AG04449 (cell line): ENCODE results near the gene CERCAM.

Source experiments
- CTCF ChIA-PET: fragments of 350-600 bp; formaldehyde crosslinking; extraction: SDS; loops from one replicate; lab custom pipeline; 2021; ENCODE audit warnings: antibody characterized with exemption; lab: Yijun Ruan, JAX
- POLR2A ChIA-PET: fragments of 400-600, 350-600 bp; formaldehyde crosslinking; extraction: SDS; loops from one replicate; lab custom pipeline; 2020; ENCODE audit warnings: antibody characterized with exemption, inconsistent platforms; lab: Yijun Ruan, JAX
- DNase-seq: peaks from one replicate; pipeline ENCODE4 v3.0.0-alpha.2; 2010; ENCODE audit warnings: low read depth, low spot score
- H3K4me3 ChIP-seq: 2 replicates; pipeline ENCODE4 v1.5.1; 2011; ENCODE audit warnings: low read depth, mild to moderate bottlenecking, control low read depth, low read length
- TF ChIP-seq, protein P1 (sequence below): IDR thresholded peaks from one replicate; pipeline ENCODE4 v1.5.1; 2011; ENCODE audit warnings: mild to moderate bottlenecking, moderate library complexity, low read length, control low read depth, inconsistent platforms; ENCODE audit not compliant: insufficient read depth; ENCODE audit errors: missing control alignments

CERCAM gene

DNA sequence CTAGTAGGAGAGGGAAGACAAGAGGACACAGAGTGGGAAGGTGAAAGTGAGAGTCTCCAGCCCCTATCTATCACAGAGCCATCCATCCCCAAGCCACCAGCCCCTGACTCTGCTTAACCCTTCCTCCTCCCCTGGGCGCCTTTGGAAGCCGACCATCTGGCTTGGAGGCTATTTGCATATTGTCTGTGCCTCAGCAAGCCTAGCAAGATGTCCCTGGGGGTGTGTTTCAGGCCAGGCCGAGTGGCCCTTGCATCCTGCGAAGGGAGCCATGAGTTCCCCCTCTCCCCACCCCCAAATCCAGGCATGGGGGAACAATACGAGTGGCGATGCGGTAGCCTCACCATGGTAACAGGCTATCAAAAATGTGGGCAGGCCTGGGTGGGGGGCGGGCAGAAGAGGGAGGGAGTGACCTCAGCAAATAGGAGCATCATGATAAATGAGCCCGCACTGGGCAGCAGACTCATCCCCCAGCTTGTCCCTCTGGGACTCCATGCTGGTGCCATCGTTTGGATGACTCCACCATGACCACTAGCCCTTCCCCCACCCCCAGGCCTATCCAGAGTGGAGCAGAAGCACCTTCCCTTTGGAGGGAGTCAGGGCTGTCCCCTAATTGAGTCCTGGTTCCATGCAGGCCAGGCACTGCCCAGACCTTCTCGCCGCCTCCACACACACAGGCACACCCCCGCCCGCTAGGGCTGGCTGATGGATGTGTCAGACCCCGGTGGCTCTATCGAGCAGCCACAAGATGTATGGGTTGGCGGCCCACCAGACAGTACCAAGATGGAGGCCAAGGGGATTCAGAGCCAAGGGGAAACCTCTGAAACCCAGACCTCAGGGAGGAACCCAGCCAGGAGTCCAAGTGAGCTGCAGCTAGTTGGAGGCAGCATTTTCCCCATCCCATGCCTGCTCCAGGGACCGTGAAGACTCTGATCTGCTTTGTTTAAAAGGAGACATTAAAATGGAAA lies 34.9 kb upstream of the CERCAM start:
- ChIA-PET POLR2A (interaction anchor here (1.9 kb wide), 1 partner anchor 15 kb away, joined by 4 read pairs; the partner anchor contains the start of gene URM1), CTCF (interaction anchor here (2.2 to 5.5 kb wide), 3 partner anchors 24 to 90 kb away, joined by 8 to 30 read pairs (median 8); partner anchors contain the start of gene CERCAM)
- DNase-seq, result no peak
- H3K4me3 ChIP-seq, result no peak overlapping the region
- TF ChIP-seq, protein P1, sequence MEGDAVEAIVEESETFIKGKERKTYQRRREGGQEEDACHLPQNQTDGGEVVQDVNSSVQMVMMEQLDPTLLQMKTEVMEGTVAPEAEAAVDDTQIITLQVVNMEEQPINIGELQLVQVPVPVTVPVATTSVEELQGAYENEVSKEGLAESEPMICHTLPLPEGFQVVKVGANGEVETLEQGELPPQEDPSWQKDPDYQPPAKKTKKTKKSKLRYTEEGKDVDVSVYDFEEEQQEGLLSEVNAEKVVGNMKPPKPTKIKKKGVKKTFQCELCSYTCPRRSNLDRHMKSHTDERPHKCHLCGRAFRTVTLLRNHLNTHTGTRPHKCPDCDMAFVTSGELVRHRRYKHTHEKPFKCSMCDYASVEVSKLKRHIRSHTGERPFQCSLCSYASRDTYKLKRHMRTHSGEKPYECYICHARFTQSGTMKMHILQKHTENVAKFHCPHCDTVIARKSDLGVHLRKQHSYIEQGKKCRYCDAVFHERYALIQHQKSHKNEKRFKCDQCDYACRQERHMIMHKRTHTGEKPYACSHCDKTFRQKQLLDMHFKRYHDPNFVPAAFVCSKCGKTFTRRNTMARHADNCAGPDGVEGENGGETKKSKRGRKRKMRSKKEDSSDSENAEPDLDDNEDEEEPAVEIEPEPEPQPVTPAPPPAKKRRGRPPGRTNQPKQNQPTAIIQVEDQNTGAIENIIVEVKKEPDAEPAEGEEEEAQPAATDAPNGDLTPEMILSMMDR, result no peak

DNA sequence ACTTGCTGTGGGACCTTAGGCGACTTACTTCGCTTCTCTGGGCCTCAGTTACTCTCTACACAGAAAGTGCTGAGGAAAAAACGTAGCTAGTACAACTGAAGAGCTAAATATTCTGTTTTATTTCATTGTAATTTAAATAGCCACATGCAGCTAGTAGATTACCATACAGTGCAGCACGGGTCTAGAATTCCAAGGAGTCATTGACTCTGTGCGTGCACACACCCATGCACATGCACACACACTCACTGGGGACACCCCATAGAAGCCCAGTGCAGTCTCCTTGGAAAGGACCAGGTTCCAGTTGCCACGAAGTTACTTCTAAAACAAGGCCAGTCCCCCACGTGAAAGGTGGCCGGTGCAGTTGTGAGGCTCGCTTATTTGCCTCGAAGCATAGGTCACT lies 32.5 kb upstream of the CERCAM start:
- POLR2A ChIA-PET, result no interaction called here
- DNase-seq, result no peak
- CTCF ChIA-PET, result interaction anchor here (0.8 kb wide), 1 partner anchor 26 kb away, joined by 3 read pairs; no protein-coding TSS in a partner anchor
- H3K4me3 ChIP-seq, result no peak overlapping the region
- TF ChIP-seq, protein P1, result no peak

DNA sequence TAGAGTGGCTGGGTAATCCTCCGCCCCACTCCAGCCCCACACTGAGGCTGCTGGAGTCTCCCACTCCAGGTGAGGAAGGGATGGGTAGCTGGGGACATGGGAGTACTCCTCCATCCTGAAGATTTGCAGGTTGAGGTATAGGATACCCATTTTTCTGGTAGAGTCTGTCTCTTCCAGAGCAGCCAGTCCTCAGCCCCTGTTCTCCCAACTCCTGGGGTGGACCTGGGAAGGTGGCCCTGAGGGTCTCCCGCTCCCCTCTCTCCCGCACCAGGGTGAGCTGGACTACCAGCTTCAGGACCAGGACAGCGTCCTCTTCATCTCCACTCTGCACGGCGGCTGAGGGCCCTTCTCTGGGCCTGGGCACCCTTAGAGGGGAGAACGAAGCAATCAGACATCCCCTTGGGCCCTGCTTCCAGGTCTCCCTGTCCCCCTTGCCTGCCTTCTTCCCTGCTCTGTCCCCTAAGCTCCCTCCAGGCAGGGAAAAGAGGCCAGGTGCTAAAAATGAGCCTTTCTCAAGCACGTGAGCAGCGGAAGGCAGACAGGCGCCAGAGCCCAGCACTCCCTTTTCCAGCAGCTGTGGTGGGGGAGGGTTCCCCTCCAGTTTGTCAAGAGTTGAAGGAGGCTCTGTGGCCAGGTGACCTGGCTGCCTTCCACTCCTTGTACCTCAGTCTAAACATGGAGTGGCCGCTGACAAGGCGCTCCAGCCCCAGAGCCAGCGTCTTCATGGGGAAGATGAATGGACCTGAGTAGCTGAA lies 31.1 kb upstream of the CERCAM start:
- DNase-seq, result no peak
- POLR2A ChIA-PET, result no interaction called here
- H3K4me3 ChIP-seq, result no peak overlapping the region
- CTCF ChIA-PET, result interaction anchor here (1.0 to 2.0 kb wide), 2 partner anchors 26 to 27 kb away, joined by 3 to 4 read pairs; no protein-coding TSS in a partner anchor
- TF ChIP-seq, protein P1, result no peak

DNA sequence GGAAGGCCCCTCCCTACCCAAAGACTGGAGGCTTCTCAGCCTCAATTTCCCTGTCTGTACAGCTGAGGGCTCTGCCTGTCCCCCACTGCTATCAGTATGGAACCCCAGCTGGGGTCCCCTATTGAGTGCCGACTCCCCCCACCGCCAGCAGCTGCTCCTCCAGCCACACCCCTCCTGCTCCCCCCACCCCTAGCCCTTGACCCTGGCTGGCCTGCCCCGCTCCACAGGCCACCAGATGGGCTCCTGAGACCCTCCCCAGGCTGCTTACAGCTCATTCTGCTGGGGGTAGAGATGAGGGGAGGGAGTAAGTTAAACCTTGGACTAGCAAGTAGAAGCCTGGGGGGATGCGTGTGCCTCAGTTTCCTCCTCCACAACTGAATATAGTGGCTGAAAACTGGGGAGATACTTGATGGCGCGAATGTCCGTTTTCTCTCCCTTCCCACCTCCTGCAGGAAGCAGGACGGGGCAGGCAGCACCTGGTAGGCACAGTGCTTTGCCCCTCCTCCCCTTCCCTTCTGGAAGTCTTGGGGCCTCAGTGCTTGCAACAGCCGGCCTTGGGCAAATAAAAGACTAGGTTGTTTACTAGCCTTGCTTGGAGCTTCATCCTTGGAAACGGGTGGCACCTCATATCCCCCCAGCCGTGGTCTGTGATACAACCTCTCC lies 30.4 kb upstream of the CERCAM start:
- TF ChIP-seq, protein P1, result no peak
- CTCF ChIA-PET, result interaction anchor here (1.5 to 2.0 kb wide), 2 partner anchors 13 to 28 kb away, joined by 3 to 4 read pairs; no protein-coding TSS in a partner anchor
- DNase-seq, result no peak
- POLR2A ChIA-PET, result no interaction called here
- no peak overlapping the region for H3K4me3 ChIP-seq

DNA sequence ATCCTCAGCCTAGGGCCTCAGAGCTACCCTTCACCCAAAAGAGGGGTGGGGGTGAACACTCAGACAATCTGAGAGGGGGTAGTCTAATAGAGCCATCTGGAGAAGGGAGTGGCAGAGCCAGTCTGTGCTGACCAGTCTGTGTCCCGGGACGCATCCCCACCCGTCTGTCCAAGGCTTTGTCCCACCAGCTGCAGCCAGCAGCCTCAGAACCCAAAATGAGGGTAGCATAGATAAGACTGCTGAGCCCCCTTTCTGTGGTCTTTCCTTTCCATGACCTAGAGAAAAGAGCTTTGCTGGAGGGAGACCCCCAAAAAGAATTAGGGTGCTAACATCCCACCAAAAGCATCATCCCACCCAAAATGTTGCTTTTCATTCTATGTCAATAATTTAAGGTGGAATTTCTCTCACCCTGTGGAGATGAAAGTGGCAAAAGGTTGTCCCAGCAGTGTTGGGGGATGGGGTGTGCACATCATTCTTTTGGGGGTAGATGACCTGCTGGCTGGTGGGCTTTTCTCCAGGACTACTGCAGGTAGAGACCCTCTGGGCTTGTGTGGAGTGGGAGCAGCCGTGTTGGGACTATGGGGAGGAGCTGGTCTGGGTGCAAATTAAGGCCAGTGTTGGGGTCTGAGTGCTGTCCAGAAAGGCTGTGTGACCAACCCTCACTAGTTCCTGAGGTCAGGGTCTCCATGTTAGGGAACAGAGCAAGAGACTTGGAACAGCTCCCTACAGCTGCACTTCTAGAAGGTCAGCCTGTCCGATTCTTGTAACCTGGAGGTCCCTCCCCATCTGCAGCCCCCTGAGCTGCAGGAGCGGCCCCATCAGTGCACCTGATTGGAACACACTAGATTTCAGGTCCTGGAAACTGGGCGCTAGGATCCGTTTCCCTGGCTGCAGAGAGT lies 29.6 kb upstream of the CERCAM start:
- ChIA-PET CTCF (interaction anchor here (1.5 to 2.0 kb wide), 2 partner anchors 13 to 29 kb away, joined by 3 to 4 read pairs; no protein-coding TSS in a partner anchor), POLR2A (no interaction called here)

More for the DNA sequence above, 29.6 kb upstream of the CERCAM start:
- no peak overlapping the region for H3K4me3 ChIP-seq
- TF ChIP-seq, protein P1, result no peak
- no peak for DNase-seq
